ENCODE results near the gene SLC4A2.

SLC4A2 gene

GRCh38 chr7:151073990-151074389, 14.6 kb downstream of the SLC4A2 start:
- DNase-seq, result no peak
- in situ Hi-C loops (cut with MboI; ENCODE audit: low pct_unique_long_range_greater_than_20kb, low sequenced_read_pairs), result no loop called here

GRCh38 chr7:151074817-151075661, 15.7 kb downstream of the SLC4A2 start:
- no peak for DNase-seq
- in situ Hi-C loops (cut with MboI; ENCODE audit: low pct_unique_long_range_greater_than_20kb, low sequenced_read_pairs), result no loop called here

GRCh38 chr7:151075662-151075971, 16.2 kb downstream of the SLC4A2 start:
- DNase-seq, result no peak
- in situ Hi-C loops (cut with MboI; ENCODE audit: low pct_unique_long_range_greater_than_20kb, low sequenced_read_pairs), result no loop called here

- no peak for DNase-seq
- in situ Hi-C loops (cut with MboI; ENCODE audit: low pct_unique_long_range_greater_than_20kb, low sequenced_read_pairs), result no loop called here
Measured at GRCh38 chr7:151075978-151076426, 16.6 kb downstream of the SLC4A2 start.

GRCh38 chr7:151076863-151077704, 17.7 kb downstream of the SLC4A2 start:
- in situ Hi-C loops (cut with MboI; ENCODE audit: low pct_unique_long_range_greater_than_20kb, low sequenced_read_pairs), result no loop called here
- peak; percentile 31 for DNase-seq

GRCh38 chr7:151077705-151078232, 18.4 kb downstream of the SLC4A2 start:
- no peak for DNase-seq
- in situ Hi-C loops (cut with MboI; ENCODE audit: low pct_unique_long_range_greater_than_20kb, low sequenced_read_pairs), result no loop called here

- in situ Hi-C loops (cut with MboI; ENCODE audit: low pct_unique_long_range_greater_than_20kb, low sequenced_read_pairs), result no loop called here
- no peak for DNase-seq
Measured at GRCh38 chr7:151078233-151079040, 19.0 kb downstream of the SLC4A2 start.

- in situ Hi-C loops (cut with MboI; ENCODE audit: low pct_unique_long_range_greater_than_20kb, low sequenced_read_pairs), result no loop called here
- no peak for DNase-seq
Measured at GRCh38 chr7:151079199-151079910, 20.0 kb downstream of the SLC4A2 start.

- in situ Hi-C loops (cut with MboI; ENCODE audit: low pct_unique_long_range_greater_than_20kb, low sequenced_read_pairs), result no loop called here
- peak; percentile 26 for DNase-seq
Measured at GRCh38 chr7:151080067-151080521, 20.7 kb downstream of the SLC4A2 start.

GRCh38 chr7:151080522-151081169, 21.3 kb downstream of the SLC4A2 start, which contains the start of gene FASTK:
TSS of gene FASTK (minus strand) at chr7:151080809. CDS start at chr7:151080766, 43 bp downstream.
- in situ Hi-C loops (cut with MboI; ENCODE audit: low pct_unique_long_range_greater_than_20kb, low sequenced_read_pairs), result no loop called here
- peak; percentile 89 for DNase-seq

GRCh38 chr7:151081170-151082101, 22.0 kb downstream of the SLC4A2 start:
- in situ Hi-C loops (cut with MboI; ENCODE audit: low pct_unique_long_range_greater_than_20kb, low sequenced_read_pairs), result no loop called here

GRCh38 chr7:151082141-151083070, 23.0 kb downstream of the SLC4A2 start:
- in situ Hi-C loops (cut with MboI; ENCODE audit: low pct_unique_long_range_greater_than_20kb, low sequenced_read_pairs), result no loop called here
- DNase-seq, result no peak

More at GRCh38 chr7:151081170-151082101, 22.0 kb downstream of the SLC4A2 start:
- DNase-seq, result no peak

- peak; percentile 65 for DNase-seq
- in situ Hi-C loops (cut with MboI; ENCODE audit: low pct_unique_long_range_greater_than_20kb, low sequenced_read_pairs), result no loop called here
Measured at GRCh38 chr7:151083071-151083823, 23.9 kb downstream of the SLC4A2 start, which contains the start of gene TMUB1. TSS of gene TMUB1 (minus strand) at chr7:151083493. CDS start at chr7:151082563, 930 bp downstream.

- in situ Hi-C loops (cut with MboI; ENCODE audit: low pct_unique_long_range_greater_than_20kb, low sequenced_read_pairs), result no loop called here
- no peak for DNase-seq
Measured at GRCh38 chr7:151083824-151084160, 24.4 kb downstream of the SLC4A2 start.

GRCh38 chr7:151085329-151085690, 25.9 kb downstream of the SLC4A2 start:
- in situ Hi-C loops (cut with MboI; ENCODE audit: low pct_unique_long_range_greater_than_20kb, low sequenced_read_pairs), result no loop called here

More at GRCh38 chr7:151085329-151085690, 25.9 kb downstream of the SLC4A2 start:
- no peak for DNase-seq
